Measurements from ENCODE around the gene CIZ1.

The CIZ1 gene

DNA sequence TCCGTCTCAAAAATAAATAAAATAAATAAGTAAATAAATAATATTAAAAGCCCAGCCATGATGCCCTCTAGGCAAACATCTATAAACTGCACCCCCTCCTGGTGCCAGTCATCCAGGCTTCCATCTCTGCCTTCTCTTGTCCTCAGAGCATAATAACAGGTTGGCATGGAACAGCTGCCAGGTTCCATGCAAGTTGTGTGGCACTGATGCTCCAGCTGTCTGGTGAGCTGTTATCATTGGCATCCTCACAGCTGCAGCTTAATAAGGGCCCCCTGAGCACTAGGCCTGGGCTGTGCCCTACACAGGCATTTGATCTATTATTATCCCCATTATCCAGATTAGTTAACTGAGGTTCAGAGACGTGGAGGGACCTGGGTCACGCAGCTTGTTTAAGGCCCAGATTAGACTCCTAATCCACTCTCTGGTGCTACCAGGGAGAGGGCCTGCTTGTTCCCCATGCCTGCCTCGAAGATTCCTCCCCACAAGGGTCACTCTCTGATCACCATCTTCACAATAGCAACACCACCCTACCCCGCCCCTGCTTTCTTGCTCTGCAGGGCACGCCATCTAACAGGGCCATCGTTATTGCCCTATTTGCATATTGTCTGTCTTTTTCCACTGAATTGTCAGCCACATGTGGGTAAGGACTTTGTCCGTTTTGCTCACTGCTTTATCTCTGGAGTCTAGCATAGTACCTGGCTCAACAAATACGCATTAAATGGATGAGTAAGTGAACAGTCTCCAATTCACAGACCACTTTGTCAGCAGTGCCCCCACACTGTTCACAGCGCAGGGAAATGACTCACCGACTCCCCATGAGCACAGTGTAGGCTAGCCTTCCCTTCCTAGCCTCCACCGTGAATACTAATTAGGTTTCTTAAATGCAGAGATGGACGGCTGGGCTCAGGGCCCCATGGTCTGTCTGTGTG, 10.3 kb upstream of the CIZ1 start:
- Histone ChIP-seq H3K9me2 (replicated peaks; ENCODE audit: control insufficient read depth, low read length) (no peaks in the 10 kb centered on the region), H3K27ac (ENCODE audit: low read depth, low read length) (no peak overlapping the region), H3K79me2 (ENCODE audit: control insufficient read depth, low read length) (no peaks in the 10 kb centered on the region), H3K9me3 (ENCODE audit: control insufficient read depth, insufficient read depth, low read length) (no peaks in the 10 kb centered on the region), H3K4me3 (ENCODE audit: low read length) (no peak overlapping the region), H3F3A (ENCODE audit: control insufficient read depth, insufficient read depth) (no peaks in the 10 kb centered on the region), H3K27me3 (ENCODE audit: control insufficient read depth, low read length) (peaks cover 34% of the 10 kb centered on the region), H3K4me1 (ENCODE audit: control insufficient read depth, low read length) (peaks cover 16% of the 10 kb centered on the region), H3K4me2 (ENCODE audit: low read length) (no peak overlapping the region), H4K20me1 (ENCODE audit: control insufficient read depth, insufficient read depth, low read depth, low read length) (no peaks in the 10 kb centered on the region), H3K36me3 (ENCODE audit: control insufficient read depth, low read length) (no peaks in the 10 kb centered on the region)
- TF ChIP-seq EZH2phosphoT487 (IDR thresholded peaks at IDR 0.05; ENCODE audit: borderline replicate concordance, low read length): no peak
- TF ChIP-seq, protein P1, sequence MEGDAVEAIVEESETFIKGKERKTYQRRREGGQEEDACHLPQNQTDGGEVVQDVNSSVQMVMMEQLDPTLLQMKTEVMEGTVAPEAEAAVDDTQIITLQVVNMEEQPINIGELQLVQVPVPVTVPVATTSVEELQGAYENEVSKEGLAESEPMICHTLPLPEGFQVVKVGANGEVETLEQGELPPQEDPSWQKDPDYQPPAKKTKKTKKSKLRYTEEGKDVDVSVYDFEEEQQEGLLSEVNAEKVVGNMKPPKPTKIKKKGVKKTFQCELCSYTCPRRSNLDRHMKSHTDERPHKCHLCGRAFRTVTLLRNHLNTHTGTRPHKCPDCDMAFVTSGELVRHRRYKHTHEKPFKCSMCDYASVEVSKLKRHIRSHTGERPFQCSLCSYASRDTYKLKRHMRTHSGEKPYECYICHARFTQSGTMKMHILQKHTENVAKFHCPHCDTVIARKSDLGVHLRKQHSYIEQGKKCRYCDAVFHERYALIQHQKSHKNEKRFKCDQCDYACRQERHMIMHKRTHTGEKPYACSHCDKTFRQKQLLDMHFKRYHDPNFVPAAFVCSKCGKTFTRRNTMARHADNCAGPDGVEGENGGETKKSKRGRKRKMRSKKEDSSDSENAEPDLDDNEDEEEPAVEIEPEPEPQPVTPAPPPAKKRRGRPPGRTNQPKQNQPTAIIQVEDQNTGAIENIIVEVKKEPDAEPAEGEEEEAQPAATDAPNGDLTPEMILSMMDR (IDR thresholded peaks at IDR 0.05; ENCODE audit: low read depth, low read length, poor library complexity, severe bottlenecking): no peak

DNA sequence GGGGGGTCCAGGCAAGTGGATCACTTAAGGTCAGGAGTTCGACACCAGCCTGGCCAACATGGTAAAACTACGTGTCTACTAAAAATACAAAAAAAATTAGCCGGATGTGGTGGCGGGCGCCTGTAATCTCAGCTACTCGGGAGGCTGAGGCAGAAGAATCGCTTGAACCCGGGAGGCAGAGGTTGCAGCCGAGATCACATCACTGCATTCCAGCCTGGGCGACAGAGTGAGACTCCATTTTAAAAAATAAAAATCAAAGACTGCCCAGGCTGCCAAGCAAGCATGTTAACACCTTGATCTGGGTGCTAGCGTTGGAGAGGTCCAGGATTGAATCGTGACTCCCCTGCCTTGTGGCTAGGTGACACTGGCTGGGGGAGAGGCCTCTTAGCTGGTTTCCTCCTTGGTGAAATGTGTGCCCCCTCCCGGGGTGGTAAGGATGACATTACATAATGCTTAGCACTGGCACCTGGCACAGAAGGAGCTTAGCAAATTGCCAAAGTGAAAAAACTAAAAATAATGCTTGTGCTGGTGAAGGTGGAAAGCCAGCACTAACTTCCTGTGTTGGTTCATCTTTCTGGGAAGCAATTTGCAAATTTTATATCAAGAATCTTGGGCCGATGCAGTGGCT, 2.2 kb upstream of the CIZ1 start:
- no peaks in the 10 kb centered on the region for H3K9me3 ChIP-seq (ENCODE audit: control insufficient read depth, insufficient read depth, low read length)
- no peaks in the 10 kb centered on the region for H3K27me3 ChIP-seq (ENCODE audit: control insufficient read depth, low read length)
- H3K9me2 ChIP-seq (replicated peaks; ENCODE audit: control insufficient read depth, low read length): no peaks in the 10 kb centered on the region
- no peak overlapping the region for H3K4me3 ChIP-seq (ENCODE audit: low read length)
- H4K20me1 ChIP-seq (ENCODE audit: control insufficient read depth, insufficient read depth, low read depth, low read length): no peaks in the 10 kb centered on the region
- H3F3A ChIP-seq (ENCODE audit: control insufficient read depth, insufficient read depth): peaks cover 3% of the 10 kb centered on the region; the same call in 1 of the 2 replicates
- peaks cover 11% of the 10 kb centered on the region for H3K36me3 ChIP-seq (ENCODE audit: control insufficient read depth, low read length)
- H3K79me2 ChIP-seq (ENCODE audit: control insufficient read depth, low read length): peaks cover 15% of the 10 kb centered on the region
- H3K27ac ChIP-seq (ENCODE audit: low read depth, low read length): no peak overlapping the region
- no peak overlapping the region for H3K4me2 ChIP-seq (ENCODE audit: low read length)
- TF ChIP-seq EZH2phosphoT487 (IDR thresholded peaks at IDR 0.05; ENCODE audit: borderline replicate concordance, low read length): no peak
- TF ChIP-seq, protein P1 (IDR thresholded peaks at IDR 0.05; ENCODE audit: low read depth, low read length, poor library complexity, severe bottlenecking): no peak
- H3K4me1 ChIP-seq (ENCODE audit: control insufficient read depth, low read length): peaks cover 10% of the 10 kb centered on the region

GRCh38 chr9:128192601-128193371, 1.4 kb upstream of the CIZ1 start:
- Histone ChIP-seq H3K4me1 (ENCODE audit: control insufficient read depth, low read length) (peaks cover 10% of the 10 kb centered on the region), H3K36me3 (ENCODE audit: control insufficient read depth, low read length) (peaks cover 18% of the 10 kb centered on the region), H3K9me2 (replicated peaks; ENCODE audit: control insufficient read depth, low read length) (no peaks in the 10 kb centered on the region), H3K4me3 (ENCODE audit: low read length) (peak overlapping the region; percentile 86), H3F3A (ENCODE audit: control insufficient read depth, insufficient read depth) (peaks cover 3% of the 10 kb centered on the region), H3K27me3 (ENCODE audit: control insufficient read depth, low read length) (no peaks in the 10 kb centered on the region), H3K27ac (ENCODE audit: low read depth, low read length) (no peak overlapping the region), H3K9me3 (ENCODE audit: control insufficient read depth, insufficient read depth, low read length) (no peaks in the 10 kb centered on the region), H3K4me2 (ENCODE audit: low read length) (peak overlapping the region; percentile 94; the same call in 1 of the 2 replicates), H3K79me2 (ENCODE audit: control insufficient read depth, low read length) (peaks cover 15% of the 10 kb centered on the region), H4K20me1 (ENCODE audit: control insufficient read depth, insufficient read depth, low read depth, low read length) (no peaks in the 10 kb centered on the region)
- TF ChIP-seq, protein P1 (IDR thresholded peaks at IDR 0.05; ENCODE audit: low read depth, low read length, poor library complexity, severe bottlenecking): peak; percentile 56
- TF ChIP-seq EZH2phosphoT487 (IDR thresholded peaks at IDR 0.05; ENCODE audit: borderline replicate concordance, low read length): no peak

All from DOHH2 (cell line).